GM18868 (cell line): Measurements from ENCODE around the gene HEATR5B.
"Not testable (repeated sequence)": the region's sequence is repeated elsewhere in the genome, so short reads cannot be mapped to it uniquely, and the experiment has no call there.

Experiments
- ATAC-seq: cut with Tn5 transposase; IDR thresholded peaks from one replicate; pipeline ENCODE4 v1.9.1; 2021; ENCODE audit warnings: mild to moderate bottlenecking, moderate library complexity; ENCODE audit not compliant: unreplicated experiment

Gene HEATR5B

GRCh38 chr2:36951027-36951518, 133.1 kb downstream of the HEATR5B start:
- no peak for ATAC-seq

GRCh38 chr2:36949845-36950244, 134.3 kb downstream of the HEATR5B start:
- ATAC-seq: no peak

- ATAC-seq: not testable (repeated sequence)
These were observed 138.9 kb downstream of the HEATR5B start for GRCh38 chr2:36945240-36945639.

GRCh38 chr2:36941867-36942266, 142.3 kb downstream of the HEATR5B start:
- ATAC-seq: no peak

- ATAC-seq: not testable (repeated sequence)
These were observed 147.6 kb downstream of the HEATR5B start for GRCh38 chr2:36936526-36936925.

- not testable (repeated sequence) for ATAC-seq
These were observed 152.5 kb downstream of the HEATR5B start for GRCh38 chr2:36931688-36932087.
